A549 treated with DMSO at 1 μM for 4 hours (cell line): ENCODE results near the gene KRTAP13-3. TPM values are rescaled to one million over a fixed set of nuclear protein-coding genes. Genes with fewer than 3 reads are reported as not detected.

Source experiments
- total RNA-seq: library from RNA; stranded (reverse); fragments of 200-300 nt; extraction: Qiagen RNA extraction; gene quantifications from 5 replicates; pipeline ENCODE4 v1.2.3, GENCODE V29; 2022; ENCODE audit warnings: low read depth

Gene KRTAP13-3
- not detected in 5 replicates for total RNA-seq

GRCh38 chr21:30425826-30426225 is at the start of gene KRTAP13-3:
Gene KRTAP13-3 (minus strand): TSS chr21:30425926. CDS start chr21:30425912, 14 bp downstream.

GRCh38 chr21:30439975-30440374 is 14.2 kb upstream of the KRTAP13-3 start, which contains the start of gene KRTAP15-1:
Gene KRTAP15-1 (plus strand): TSS chr21:30440275. CDS start chr21:30440328, 53 bp downstream.

GRCh38 chr21:30430170-30430655 is 4.5 kb upstream of the KRTAP13-3 start, which contains the start of gene KRTAP13-4:
Gene KRTAP13-4 (plus strand): TSS chr21:30430220. CDS start chr21:30430276, 56 bp downstream.

GRCh38 chr21:30395731-30396130 is 30.0 kb downstream of the KRTAP13-3 start, which contains the start of gene KRTAP13-1:
Gene KRTAP13-1 (plus strand): TSS chr21:30396031. CDS start chr21:30396087, 56 bp downstream.

Other genes with a start within 250 kb of the KRTAP13-3 start
- gene CLDN8, start 209.8 kb downstream of the KRTAP13-3 start, total RNA-seq = not detected in 5 replicates
- not detected in 5 replicates for gene KRTAP24-1, start 143.0 kb downstream of the KRTAP13-3 start, total RNA-seq
- not detected in 5 replicates for gene KRTAP25-1, start 136.4 kb downstream of the KRTAP13-3 start, total RNA-seq
- gene KRTAP26-1, start 105.6 kb downstream of the KRTAP13-3 start, total RNA-seq = not detected in 5 replicates
- gene KRTAP27-1, start 88.2 kb downstream of the KRTAP13-3 start, total RNA-seq = not detected in 5 replicates
- gene KRTAP23-1, start 77.3 kb downstream of the KRTAP13-3 start, total RNA-seq = not detected in 5 replicates
- gene KRTAP13-2, start 53.7 kb downstream of the KRTAP13-3 start, total RNA-seq = not detected in 5 replicates
- not detected in 5 replicates for gene KRTAP13-1, start 29.9 kb downstream of the KRTAP13-3 start, total RNA-seq
- not detected in 5 replicates for gene KRTAP13-4, start 4.3 kb upstream of the KRTAP13-3 start, total RNA-seq
- not detected in 5 replicates for gene KRTAP15-1, start 14.3 kb upstream of the KRTAP13-3 start, total RNA-seq
- gene KRTAP19-1, start 54.4 kb upstream of the KRTAP13-3 start, total RNA-seq = not detected in 5 replicates
- not detected in 5 replicates for gene KRTAP19-2, start 61.5 kb upstream of the KRTAP13-3 start, total RNA-seq
- not detected in 5 replicates for gene KRTAP19-3, start 66.1 kb upstream of the KRTAP13-3 start, total RNA-seq
- gene KRTAP19-4, start 71.2 kb upstream of the KRTAP13-3 start, total RNA-seq = not detected in 5 replicates
- gene KRTAP19-5, start 76.2 kb upstream of the KRTAP13-3 start, total RNA-seq = not detected in 5 replicates
- not detected in 5 replicates for gene KRTAP19-6, start 115.9 kb upstream of the KRTAP13-3 start, total RNA-seq
- not detected in 5 replicates for gene KRTAP19-7, start 135.4 kb upstream of the KRTAP13-3 start, total RNA-seq
- gene KRTAP22-2, start 164.5 kb upstream of the KRTAP13-3 start, total RNA-seq = not detected in 5 replicates
- not detected in 5 replicates for gene KRTAP6-3, start 166.5 kb upstream of the KRTAP13-3 start, total RNA-seq
- gene KRTAP6-2, start 173.0 kb upstream of the KRTAP13-3 start, total RNA-seq = not detected in 5 replicates
- not detected in 5 replicates for gene KRTAP22-1, start 175.2 kb upstream of the KRTAP13-3 start, total RNA-seq
- not detected in 5 replicates for gene KRTAP6-1, start 188.0 kb upstream of the KRTAP13-3 start, total RNA-seq
- not detected in 5 replicates for gene KRTAP20-1, start 190.5 kb upstream of the KRTAP13-3 start, total RNA-seq
- gene KRTAP20-4, start 194.7 kb upstream of the KRTAP13-3 start, total RNA-seq = not detected in 5 replicates
- not detected in 5 replicates for gene KRTAP20-2, start 209.3 kb upstream of the KRTAP13-3 start, total RNA-seq
- not detected in 5 replicates for gene KRTAP20-3, start 216.9 kb upstream of the KRTAP13-3 start, total RNA-seq